Measurements from ENCODE around the gene VSTM4.

GRCh38 chr10:49081547-49082275, 33.6 kb downstream of the VSTM4 start:
- TF ChIP-seq EP300 (IDR thresholded peaks at IDR 0.05), result no peak
- no peak for TF ChIP-seq CTCF (IDR thresholded peaks at IDR 0.05)
